DMS 273 treated with DMSO at 0.1 percent for 48 hours (cell line): ENCODE measurements around the gene AGPAT1.
"Not testable (repeated sequence)": the region's sequence is repeated elsewhere in the genome, so short reads cannot be mapped to it uniquely, and the experiment has no call there.

Source experiments
- DNase-seq: peaks from one replicate; lab custom pipeline; 2025; lab: John Stamatoyannopoulos, UW

AGPAT1 gene

DNA sequence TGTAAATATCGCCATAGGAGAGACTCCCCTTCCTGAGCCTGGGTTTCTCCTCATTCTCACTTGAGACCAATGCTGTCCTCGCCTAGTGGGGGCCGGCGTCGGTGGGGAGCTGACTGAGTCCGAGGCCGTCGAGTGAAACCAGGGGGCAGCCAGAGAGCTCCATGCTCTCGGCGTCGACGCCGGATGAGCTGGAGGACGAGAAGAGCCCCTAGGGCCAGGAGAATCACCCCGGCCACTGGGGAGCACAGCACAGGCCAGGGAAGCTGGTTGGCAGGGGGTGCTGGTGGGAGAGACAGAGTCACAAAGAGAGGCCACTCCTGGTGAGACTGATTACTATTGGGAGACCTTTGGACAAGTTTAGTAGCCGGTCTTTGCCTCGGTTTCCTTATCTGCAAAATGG lies 23.0 kb upstream of the AGPAT1 start:
- no peak for DNase-seq

- DNase-seq = no peak
Measured at GRCh38 chr6:32198345-32198696, 22.4 kb upstream of the AGPAT1 start.

DNA sequence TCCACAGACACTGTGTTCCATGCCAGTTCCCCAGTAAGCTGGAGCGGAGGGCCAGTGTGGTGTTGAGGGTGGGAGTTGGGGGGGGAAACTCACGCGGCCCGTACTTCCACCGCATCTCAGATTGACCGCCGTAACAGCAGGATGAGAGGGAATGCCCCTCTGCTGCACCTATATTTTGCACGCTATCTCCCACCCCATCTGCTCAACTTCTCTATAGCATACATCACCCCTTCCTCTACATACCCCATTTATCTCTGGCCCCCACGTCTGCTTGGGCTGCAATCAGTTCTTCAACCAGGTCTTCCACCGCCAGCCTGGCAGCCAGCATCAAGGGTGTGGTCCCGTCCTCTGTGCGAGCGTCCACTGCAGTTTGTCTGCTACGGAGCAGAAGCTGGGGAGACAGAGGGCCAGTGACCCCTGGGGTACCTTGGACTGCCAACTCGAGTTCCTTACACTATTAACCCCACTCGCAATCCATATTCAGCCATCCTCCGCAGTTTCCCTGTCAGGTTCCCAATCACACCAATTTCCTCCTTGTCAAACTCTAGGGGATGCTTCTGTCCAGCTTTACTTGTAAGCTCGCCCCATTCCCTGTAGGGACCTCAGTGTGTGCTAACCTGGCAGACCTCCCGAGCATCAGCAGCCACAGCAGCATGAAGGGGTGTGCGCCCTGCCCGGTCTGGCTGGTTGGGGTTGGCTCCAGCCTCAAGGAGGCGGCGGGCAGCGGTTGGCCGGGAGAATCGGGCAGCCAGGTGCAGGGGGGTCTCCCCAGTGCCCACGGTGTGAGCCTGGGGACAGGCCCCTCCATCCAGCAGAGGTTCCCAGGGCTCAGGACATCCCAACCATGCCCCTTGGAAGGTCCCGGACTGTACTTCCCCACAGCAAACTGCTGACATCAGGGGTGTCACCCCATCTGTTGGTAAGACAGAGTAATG lies 21.1 kb upstream of the AGPAT1 start:
- DNase-seq = no peak

DNA sequence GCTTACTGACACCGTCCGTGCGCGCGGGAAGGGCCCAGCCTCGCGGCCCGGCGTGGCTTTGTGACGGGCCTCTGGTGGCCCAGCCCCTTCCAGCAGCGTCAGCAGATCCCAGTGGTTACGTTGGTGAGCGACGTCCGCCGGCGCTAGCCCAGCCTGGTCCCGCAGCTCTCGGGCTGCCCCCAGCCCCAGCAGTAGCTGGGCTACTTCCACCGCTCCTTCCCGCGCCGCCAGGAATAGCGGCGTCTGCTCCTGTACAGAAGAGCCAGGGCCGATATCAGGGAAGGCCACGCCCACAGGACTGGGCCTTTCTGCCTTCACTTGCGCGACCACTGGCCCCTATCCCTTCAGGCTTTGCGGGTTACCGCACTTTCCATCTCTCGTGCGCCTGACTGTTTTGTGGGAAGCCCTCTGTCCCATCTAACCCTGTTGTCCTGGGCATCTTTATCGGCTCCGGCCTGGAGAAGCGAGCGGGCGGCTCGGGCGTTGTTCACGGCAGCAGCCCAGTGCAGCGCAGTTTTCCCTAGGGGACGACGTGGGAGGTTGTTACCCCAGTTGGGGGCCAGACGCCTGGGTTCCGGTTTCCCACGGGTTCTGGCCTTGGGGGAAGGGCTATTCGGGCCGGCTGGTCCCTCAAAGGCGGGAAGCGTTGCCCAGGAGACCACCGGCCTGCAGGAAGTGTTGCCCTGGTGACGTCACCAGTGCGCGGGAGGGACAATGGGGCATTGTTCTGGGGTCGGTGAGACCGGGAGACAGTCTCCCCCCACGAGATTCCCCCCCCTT lies 20.2 kb upstream of the AGPAT1 start:
- no peak for DNase-seq

GRCh38 chr6:32195652-32195901 lies 19.7 kb upstream of the AGPAT1 start:
- DNase-seq = peak; percentile 97

- peak; percentile 34 for DNase-seq
Measured at GRCh38 chr6:32194825-32195651, 19.2 kb upstream of the AGPAT1 start.

DNA sequence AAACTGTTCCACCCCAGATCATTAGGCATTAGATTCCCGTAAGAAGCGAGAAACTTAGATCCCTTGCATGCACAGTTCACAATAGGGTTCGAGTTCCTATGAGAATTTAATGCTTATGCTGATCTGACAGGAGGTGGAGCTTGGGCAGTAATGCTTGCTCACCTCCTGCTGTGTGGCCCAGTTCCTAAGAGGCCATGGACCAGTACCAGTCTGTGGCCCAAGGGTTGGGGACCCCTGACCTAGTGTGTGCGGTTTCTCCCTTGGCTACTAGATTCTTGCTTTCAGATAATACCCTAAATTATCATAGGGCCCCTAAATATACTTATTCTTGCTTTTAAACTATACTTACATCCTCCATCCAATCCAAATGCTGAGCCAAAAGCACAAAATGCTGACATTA lies 18.5 kb upstream of the AGPAT1 start:
- no peak for DNase-seq

DNA sequence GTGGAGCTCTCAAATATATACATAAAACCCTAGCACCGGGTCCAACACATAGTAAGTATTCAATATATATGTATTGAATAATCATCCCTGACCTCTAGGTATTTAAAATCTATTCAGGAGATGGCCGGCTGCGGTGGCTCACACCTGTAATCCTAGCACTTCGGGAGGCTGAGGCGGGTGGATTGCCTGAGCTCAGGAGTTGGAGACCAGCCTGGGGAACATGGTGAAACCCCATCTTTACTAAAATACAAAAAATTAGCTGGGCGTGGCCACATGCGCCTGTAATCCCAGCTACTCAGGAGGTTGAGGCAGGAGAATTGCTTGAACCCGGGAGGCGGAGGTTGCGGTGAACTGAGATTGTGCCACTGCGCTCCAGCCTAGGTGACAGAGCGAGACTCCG lies 17.2 kb upstream of the AGPAT1 start:
- DNase-seq = not testable (repeated sequence)

DNA sequence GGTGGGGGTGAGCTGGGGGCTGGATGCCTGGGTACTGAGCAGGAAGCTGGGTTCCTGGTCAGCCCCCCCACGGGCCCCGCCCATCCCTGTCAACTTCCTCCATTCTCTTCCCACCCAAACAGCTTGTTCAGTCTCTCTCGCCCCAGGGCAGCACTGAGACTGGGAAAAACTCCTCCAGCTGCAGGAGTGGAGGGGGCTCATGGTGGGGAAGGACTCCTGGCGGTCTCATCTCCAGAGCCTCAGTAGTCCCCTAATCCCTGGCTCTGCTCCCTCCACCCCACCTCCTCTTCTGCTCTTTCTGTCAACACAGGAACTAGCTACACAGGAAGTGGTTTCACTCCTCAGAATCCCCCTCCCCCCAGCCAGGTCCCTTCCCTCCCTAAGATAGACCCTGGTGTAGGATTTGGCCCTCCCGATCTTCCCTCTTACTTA lies 16.7 kb upstream of the AGPAT1 start, which contains the start of gene GPSM3:
Gene GPSM3 (minus strand): TSS at position 36 of the 432 bp plus-strand sequence. CDS start 130 bp downstream, outside the sequence.
- DNase-seq = no peak

GRCh38 chr6:32191696-32192607 lies 16.1 kb upstream of the AGPAT1 start:
- DNase-seq = no peak

GRCh38 chr6:32190911-32191677 lies 15.2 kb upstream of the AGPAT1 start:
- DNase-seq = no peak

DNA sequence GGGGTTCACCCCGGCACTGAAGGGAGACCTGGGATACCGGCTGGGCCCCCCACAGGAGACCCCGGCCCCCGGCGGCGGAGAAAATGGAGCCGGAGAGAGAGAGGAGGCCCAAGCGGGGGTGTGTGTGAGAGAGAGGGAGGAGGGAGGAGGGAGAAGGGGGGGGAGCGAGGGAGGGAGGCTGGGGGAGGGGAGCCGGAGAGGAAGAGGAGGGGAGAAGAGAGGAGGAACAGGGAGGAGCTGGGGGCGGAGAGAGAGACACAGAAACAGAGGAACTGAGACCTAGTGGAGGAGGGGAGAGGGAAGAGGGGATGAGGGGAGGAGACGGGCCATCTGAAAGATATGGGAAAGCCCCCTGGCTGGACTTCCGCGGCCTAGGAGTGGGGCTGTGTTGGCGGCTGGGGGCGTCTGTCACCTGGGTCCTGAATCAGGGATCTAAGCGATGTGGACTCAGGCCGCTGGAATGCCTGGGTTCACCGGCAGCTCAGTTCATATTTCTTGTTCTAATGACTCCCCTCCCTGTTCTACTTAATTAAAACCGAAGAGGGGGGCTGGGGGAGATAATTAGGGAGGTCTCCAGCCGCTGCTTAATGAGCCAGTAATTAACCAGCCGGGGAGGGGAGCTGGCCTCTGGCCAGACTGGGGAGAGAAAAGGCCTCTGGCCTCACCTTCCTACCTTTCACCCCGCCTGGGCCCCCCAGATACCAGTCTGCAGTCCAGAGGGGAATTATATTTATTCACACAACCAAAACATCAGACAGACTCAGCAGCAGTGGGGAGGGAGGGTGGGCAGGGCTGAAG lies 14.4 kb upstream of the AGPAT1 start, which contains the start of gene PBX2:
Gene PBX2 (minus strand): TSS at position 149 of the 798 bp plus-strand sequence. CDS start 287 bp downstream, outside the sequence.
- peak; percentile 68 for DNase-seq

GRCh38 chr6:32189742-32190053 lies 13.8 kb upstream of the AGPAT1 start:
- DNase-seq = no peak

DNA sequence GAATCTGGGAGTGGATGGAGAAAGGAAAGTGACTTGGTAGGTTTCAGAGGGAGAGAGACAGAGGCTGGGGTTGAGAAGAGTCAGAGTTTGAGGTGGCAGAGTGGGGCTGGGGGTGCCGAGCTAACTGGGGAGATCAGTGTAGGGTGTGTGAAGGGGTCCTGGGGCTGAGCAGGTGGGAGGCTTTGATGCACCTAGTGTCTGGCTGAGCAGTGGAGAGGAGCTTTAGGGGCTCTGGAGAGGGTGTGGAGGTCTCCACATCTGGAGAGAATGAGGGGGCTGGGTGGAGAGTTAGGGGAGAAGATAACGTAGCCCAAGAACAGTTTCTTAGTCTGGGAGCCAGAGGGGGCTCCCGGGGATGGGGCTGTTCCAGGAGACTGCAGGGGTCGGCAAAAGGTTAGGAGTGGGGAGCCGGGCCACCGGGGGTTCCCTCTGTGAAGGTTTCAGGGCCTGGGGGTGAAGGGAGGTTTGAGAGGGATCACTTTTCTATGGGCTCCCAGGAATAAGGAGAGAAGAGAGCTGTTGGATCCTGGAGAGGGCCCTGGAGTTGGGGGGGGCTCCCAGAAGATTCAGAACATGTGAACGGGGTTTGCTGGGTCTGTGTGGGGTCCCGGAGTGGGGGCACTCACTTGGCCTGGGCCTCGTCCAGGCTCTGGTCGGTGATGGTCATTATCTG lies 13.3 kb upstream of the AGPAT1 start:
- DNase-seq = no peak

GRCh38 chr6:32188381-32189068 lies 12.6 kb upstream of the AGPAT1 start:
- no peak for DNase-seq

DNA sequence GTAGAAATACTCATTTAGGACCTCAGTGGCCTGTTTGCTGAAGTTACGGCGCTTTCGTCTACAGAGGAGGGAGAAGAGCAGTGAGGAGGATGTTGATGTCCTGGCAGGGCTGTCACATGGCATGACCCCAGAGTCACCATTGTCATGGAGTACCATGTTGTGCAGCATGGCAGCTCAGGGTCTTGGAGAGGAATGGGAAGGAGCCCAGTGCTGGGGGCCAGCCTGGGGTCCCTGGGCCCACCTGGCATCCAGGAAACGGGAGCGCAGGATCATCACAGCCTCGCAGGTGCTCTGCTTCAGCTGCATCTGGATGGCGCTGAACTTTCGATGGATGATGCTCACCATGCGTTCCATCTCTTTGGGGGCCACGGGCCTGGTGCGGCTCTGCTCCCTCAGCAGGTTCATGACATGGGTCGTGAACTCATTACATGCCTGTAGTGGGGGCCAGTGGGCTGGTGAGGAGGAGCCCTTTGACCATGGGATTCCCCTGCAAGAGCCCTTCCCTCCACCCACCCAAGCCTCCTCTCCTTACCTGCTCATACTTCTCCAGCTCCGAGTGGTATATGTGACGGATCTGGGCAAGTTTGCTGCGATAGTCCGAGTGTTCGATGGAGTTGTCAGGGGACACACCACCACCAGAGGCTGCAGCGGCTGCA lies 12.0 kb upstream of the AGPAT1 start:
- DNase-seq = not testable (repeated sequence)

DNA sequence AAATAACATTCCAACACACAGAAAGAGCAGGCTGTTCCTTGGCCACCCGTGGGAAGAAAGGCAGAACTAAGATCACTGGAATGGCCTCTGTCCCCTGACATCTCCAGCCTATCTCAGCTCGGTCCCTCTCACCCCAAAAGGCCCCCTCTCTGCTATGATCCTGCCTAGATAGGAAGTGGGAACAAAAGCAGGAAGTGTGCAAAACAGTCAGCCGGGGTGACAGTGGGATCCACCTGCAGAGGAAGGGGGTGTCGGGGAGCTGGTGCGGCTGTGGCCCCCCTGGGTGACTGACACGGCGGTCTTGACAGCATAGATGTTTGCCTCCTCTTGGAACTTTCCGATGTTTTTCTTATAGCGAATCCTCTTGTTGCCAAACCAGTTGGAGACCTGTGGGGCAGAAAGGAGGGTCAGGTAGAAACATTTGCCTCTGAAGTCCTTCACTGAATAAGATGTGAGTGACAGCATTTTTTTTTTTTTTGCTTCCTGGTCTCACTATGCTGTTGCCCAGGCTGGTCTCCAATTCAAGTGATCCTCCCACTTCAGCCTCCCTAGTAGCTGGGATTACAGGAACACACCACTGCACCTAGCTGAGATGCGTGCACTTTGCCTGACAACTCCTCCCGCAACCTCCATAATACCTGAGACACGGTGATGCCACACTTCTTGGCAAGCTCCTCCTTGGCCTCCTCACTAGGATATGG lies 11.3 kb upstream of the AGPAT1 start:
- no peak for DNase-seq
